ENCODE measurements around the gene PRDM5. TPM values are rescaled to one million over a fixed set of nuclear protein-coding genes. Genes with fewer than 3 reads are reported as not detected.

The PRDM5 gene
- total and polyA plus RNA-seq, 2 donors (not counting 1 experiment from before 2014, with no cell fraction given): 8.6 to 19.0 TPM

DNA sequence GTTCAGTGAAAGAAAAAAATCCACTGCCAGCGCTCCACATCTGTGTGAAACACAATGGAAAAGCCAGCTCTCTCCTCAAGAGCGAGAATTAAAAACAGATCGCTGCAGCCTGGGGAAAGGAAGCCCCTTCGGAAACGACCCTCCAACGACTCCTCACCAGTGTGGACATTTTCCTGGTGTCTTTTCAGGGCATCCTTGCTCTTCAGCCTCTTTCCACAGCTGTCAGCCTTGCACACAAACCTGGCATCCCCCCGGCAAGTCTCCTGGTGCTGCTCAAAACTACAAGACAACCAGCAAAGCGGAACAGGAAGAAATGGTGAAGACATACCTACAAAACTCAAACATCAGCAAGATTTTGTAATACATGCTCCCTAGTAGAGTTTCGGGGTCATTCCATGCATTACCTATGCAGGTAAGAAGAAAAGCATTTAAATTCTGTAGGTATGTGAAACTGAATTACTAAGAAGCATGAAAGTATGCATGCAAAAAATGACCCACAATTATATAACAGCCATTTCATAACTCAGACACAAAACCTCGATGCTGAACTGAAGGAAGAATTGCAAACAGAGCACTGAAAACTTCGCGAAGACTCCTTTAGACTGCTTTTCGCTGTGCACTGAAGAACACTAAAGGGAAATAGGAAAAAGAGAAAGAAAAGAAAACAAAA lies 106.1 kb downstream of the PRDM5 start:
- Histone ChIP-seq H4K20me1 (ENCODE audit: control insufficient read depth, extremely low read depth, insufficient read depth, low read length) (no peaks in the 10 kb centered on the region), H3K79me2 (ENCODE audit: control insufficient read depth, insufficient read depth, low read length) (no peaks in the 10 kb centered on the region), H3K4me1 (ENCODE audit: control insufficient read depth, extremely low read depth, insufficient read depth, low read length) (no peaks in the 10 kb centered on the region), H3K27me3 (ENCODE audit: control insufficient read depth, insufficient read depth, low read length) (no peaks in the 10 kb centered on the region), H3K9me3 (ENCODE audit: control insufficient read depth, insufficient read depth, low read depth, low read length) (no peaks in the 10 kb centered on the region), H3K27ac (ENCODE audit: insufficient read depth, low read length) (no peak overlapping the region), H3K9ac (ENCODE audit: insufficient read depth, low read length) (no peak overlapping the region), H3K4me2 (ENCODE audit: extremely low read depth, insufficient read depth, low read length) (no peak overlapping the region), H3K36me3 (ENCODE audit: control insufficient read depth, insufficient read depth, low read length) (no peaks in the 10 kb centered on the region), H2AFZ (ENCODE audit: low read length) (no peak overlapping the region), H3K4me3 (replicated peaks in 1 of 4; ENCODE audit: control extremely low read depth in 1 of 4, insufficient read depth in 1 of 4, low read depth in 3 of 4, low read length in 4 of 4) (no peak overlapping the region)
- no peak for DNase-seq (ENCODE audit: low read depth in 2 of 2)
- TF ChIP-seq, protein P1, sequence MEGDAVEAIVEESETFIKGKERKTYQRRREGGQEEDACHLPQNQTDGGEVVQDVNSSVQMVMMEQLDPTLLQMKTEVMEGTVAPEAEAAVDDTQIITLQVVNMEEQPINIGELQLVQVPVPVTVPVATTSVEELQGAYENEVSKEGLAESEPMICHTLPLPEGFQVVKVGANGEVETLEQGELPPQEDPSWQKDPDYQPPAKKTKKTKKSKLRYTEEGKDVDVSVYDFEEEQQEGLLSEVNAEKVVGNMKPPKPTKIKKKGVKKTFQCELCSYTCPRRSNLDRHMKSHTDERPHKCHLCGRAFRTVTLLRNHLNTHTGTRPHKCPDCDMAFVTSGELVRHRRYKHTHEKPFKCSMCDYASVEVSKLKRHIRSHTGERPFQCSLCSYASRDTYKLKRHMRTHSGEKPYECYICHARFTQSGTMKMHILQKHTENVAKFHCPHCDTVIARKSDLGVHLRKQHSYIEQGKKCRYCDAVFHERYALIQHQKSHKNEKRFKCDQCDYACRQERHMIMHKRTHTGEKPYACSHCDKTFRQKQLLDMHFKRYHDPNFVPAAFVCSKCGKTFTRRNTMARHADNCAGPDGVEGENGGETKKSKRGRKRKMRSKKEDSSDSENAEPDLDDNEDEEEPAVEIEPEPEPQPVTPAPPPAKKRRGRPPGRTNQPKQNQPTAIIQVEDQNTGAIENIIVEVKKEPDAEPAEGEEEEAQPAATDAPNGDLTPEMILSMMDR (conservative IDR thresholded peaks at IDR 0.05 in 1 of 2, IDR thresholded peaks at IDR 0.05 in 1 of 2; ENCODE audit: low read depth in 1 of 2, low read length in 2 of 2): no peak
- no peak for TF ChIP-seq EZH2 (IDR thresholded peaks at IDR 0.05; ENCODE audit: low read length, missing control alignments)

DNA sequence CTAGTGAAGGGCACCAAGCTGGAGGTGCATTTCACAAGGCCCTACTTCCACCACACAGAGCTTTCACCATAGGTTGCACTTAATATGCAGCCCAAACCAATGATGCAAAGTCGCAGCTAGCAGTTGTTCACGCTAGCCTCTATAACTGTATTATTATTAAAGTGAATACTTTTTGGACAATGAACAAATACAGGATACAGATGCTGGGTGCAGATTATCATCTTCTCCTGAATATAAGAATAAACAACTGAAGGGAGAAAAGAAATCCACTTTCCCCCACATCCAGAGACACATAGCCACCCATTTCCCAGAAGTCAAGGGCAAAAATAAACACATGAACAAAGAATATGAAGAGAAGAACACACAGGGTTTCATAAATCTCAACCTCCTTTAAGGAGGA lies 107.2 kb downstream of the PRDM5 start:
- Histone ChIP-seq H4K20me1 (ENCODE audit: control insufficient read depth, extremely low read depth, insufficient read depth, low read length) (no peaks in the 10 kb centered on the region), H3K27me3 (ENCODE audit: control insufficient read depth, insufficient read depth, low read length) (no peaks in the 10 kb centered on the region), H3K9ac (ENCODE audit: insufficient read depth, low read length) (no peak overlapping the region), H3K36me3 (ENCODE audit: control insufficient read depth, insufficient read depth, low read length) (no peaks in the 10 kb centered on the region), H3K27ac (ENCODE audit: insufficient read depth, low read length) (no peak overlapping the region), H3K9me3 (ENCODE audit: control insufficient read depth, insufficient read depth, low read depth, low read length) (no peaks in the 10 kb centered on the region), H3K4me1 (ENCODE audit: control insufficient read depth, extremely low read depth, insufficient read depth, low read length) (no peaks in the 10 kb centered on the region), H2AFZ (ENCODE audit: low read length) (no peak overlapping the region), H3K4me3 (replicated peaks in 1 of 4; ENCODE audit: control extremely low read depth in 1 of 4, insufficient read depth in 1 of 4, low read depth in 3 of 4, low read length in 4 of 4) (no peak overlapping the region), H3K79me2 (ENCODE audit: control insufficient read depth, insufficient read depth, low read length) (no peaks in the 10 kb centered on the region), H3K4me2 (ENCODE audit: extremely low read depth, insufficient read depth, low read length) (no peak overlapping the region)
- no peak for TF ChIP-seq EZH2 (IDR thresholded peaks at IDR 0.05; ENCODE audit: low read length, missing control alignments)
- TF ChIP-seq, protein P1 (conservative IDR thresholded peaks at IDR 0.05 in 1 of 2, IDR thresholded peaks at IDR 0.05 in 1 of 2; ENCODE audit: low read depth in 1 of 2, low read length in 2 of 2): no peak
- DNase-seq (ENCODE audit: low read depth in 2 of 2): no peak

- no peak overlapping the region for H3K9ac ChIP-seq (ENCODE audit: insufficient read depth, low read length)
- TF ChIP-seq, protein P1 (conservative IDR thresholded peaks at IDR 0.05 in 1 of 2, IDR thresholded peaks at IDR 0.05 in 1 of 2; ENCODE audit: low read depth in 1 of 2, low read length in 2 of 2): no peak
- TF ChIP-seq EZH2 (IDR thresholded peaks at IDR 0.05; ENCODE audit: low read length, missing control alignments): no peak
- H4K20me1 ChIP-seq (ENCODE audit: control insufficient read depth, extremely low read depth, insufficient read depth, low read length): no peaks in the 10 kb centered on the region
- H2AFZ ChIP-seq (ENCODE audit: low read length): no peak overlapping the region
- H3K27ac ChIP-seq (ENCODE audit: insufficient read depth, low read length): no peak overlapping the region
- H3K4me1 ChIP-seq (ENCODE audit: control insufficient read depth, extremely low read depth, insufficient read depth, low read length): no peaks in the 10 kb centered on the region
- no peaks in the 10 kb centered on the region for H3K27me3 ChIP-seq (ENCODE audit: control insufficient read depth, insufficient read depth, low read length)
- no peak overlapping the region for H3K4me3 ChIP-seq (replicated peaks in 1 of 4; ENCODE audit: control extremely low read depth in 1 of 4, insufficient read depth in 1 of 4, low read depth in 3 of 4, low read length in 4 of 4)
- H3K36me3 ChIP-seq (ENCODE audit: control insufficient read depth, insufficient read depth, low read length): no peaks in the 10 kb centered on the region
- H3K79me2 ChIP-seq (ENCODE audit: control insufficient read depth, insufficient read depth, low read length): no peaks in the 10 kb centered on the region
- H3K9me3 ChIP-seq (ENCODE audit: control insufficient read depth, insufficient read depth, low read depth, low read length): no peaks in the 10 kb centered on the region
- no peak for DNase-seq (ENCODE audit: low read depth in 2 of 2)
- no peak overlapping the region for H3K4me2 ChIP-seq (ENCODE audit: extremely low read depth, insufficient read depth, low read length)
Observed at GRCh38 chr4:120814886-120815285, 107.6 kb downstream of the PRDM5 start.

All from fibroblast of lung (primary cell).